ENCODE results near the gene NOXO1.

Gene NOXO1

GRCh38 chr16:1933097-1933661 is 48.1 kb downstream of the NOXO1 start:
- no peak for DNase-seq (ENCODE audit: low read depth in 2 of 2)
- TF ChIP-seq, protein P1, sequence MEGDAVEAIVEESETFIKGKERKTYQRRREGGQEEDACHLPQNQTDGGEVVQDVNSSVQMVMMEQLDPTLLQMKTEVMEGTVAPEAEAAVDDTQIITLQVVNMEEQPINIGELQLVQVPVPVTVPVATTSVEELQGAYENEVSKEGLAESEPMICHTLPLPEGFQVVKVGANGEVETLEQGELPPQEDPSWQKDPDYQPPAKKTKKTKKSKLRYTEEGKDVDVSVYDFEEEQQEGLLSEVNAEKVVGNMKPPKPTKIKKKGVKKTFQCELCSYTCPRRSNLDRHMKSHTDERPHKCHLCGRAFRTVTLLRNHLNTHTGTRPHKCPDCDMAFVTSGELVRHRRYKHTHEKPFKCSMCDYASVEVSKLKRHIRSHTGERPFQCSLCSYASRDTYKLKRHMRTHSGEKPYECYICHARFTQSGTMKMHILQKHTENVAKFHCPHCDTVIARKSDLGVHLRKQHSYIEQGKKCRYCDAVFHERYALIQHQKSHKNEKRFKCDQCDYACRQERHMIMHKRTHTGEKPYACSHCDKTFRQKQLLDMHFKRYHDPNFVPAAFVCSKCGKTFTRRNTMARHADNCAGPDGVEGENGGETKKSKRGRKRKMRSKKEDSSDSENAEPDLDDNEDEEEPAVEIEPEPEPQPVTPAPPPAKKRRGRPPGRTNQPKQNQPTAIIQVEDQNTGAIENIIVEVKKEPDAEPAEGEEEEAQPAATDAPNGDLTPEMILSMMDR (IDR thresholded peaks at IDR 0.05; ENCODE audit: low read depth, low read length): no peak
- no peak overlapping the region for H3K4me3 ChIP-seq (replicated peaks in 1 of 2; ENCODE audit: low read depth in 2 of 2, low read length in 2 of 2)

- TF ChIP-seq, protein P1 (IDR thresholded peaks at IDR 0.05; ENCODE audit: low read depth, low read length): peak; percentile 6
- DNase-seq (ENCODE audit: low read depth in 2 of 2): no peak
- no peak overlapping the region for H3K4me3 ChIP-seq (replicated peaks in 1 of 2; ENCODE audit: low read depth in 2 of 2, low read length in 2 of 2)
These were observed 48.9 kb downstream of the NOXO1 start for GRCh38 chr16:1932050-1933028.

GRCh38 chr16:1930338-1930720 is 50.9 kb downstream of the NOXO1 start:
- H3K4me3 ChIP-seq (replicated peaks in 1 of 2; ENCODE audit: low read depth in 2 of 2, low read length in 2 of 2): no peak overlapping the region
- TF ChIP-seq, protein P1 (IDR thresholded peaks at IDR 0.05; ENCODE audit: low read depth, low read length): no peak
- DNase-seq (ENCODE audit: low read depth in 2 of 2): no peak

- TF ChIP-seq, protein P1 (IDR thresholded peaks at IDR 0.05; ENCODE audit: low read depth, low read length): peak; percentile 36
- DNase-seq (ENCODE audit: low read depth in 2 of 2): peak; percentile 79 to 88
- peak overlapping the region; percentile 46 to 55 for H3K4me3 ChIP-seq (replicated peaks in 1 of 2; ENCODE audit: low read depth in 2 of 2, low read length in 2 of 2)
These were observed 51.5 kb downstream of the NOXO1 start for GRCh38 chr16:1929578-1930337.

DNA sequence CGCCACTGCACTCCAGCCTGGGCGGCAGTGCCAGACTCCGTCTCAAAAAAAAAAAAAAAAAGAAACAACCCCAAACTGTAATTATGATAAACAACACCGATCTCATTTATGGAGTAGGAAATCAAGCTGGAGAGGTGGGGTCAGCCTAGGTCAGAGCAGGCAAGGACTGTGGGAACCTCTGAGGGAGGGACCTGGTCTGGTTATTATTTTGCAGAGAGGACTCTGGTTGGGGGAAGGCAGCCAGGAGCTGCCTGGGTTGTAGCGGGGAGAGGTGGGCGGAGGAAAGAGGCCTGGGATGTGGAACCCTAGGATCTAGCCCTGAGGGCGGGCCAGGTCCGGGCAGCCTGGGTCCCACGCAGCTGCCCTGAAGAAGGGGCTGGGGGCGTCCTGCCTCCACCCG is 52.2 kb downstream of the NOXO1 start:
- DNase-seq (ENCODE audit: low read depth in 2 of 2): peak in 1 of 2 donors; percentile 37
- peak overlapping the region; percentile 46 to 55 for H3K4me3 ChIP-seq (replicated peaks in 1 of 2; ENCODE audit: low read depth in 2 of 2, low read length in 2 of 2)
- TF ChIP-seq, protein P1 (IDR thresholded peaks at IDR 0.05; ENCODE audit: low read depth, low read length): no peak

Data from cardiac fibroblast (primary cell).